ENCODE measurements around the gene SEPTIN12. TPM values are rescaled to one million over a fixed set of nuclear protein-coding genes. Genes with fewer than 3 reads are reported as not detected.

SEPTIN12 gene
- total RNA-seq, 1 experiment from 2014 or later, result not detected

DNA sequence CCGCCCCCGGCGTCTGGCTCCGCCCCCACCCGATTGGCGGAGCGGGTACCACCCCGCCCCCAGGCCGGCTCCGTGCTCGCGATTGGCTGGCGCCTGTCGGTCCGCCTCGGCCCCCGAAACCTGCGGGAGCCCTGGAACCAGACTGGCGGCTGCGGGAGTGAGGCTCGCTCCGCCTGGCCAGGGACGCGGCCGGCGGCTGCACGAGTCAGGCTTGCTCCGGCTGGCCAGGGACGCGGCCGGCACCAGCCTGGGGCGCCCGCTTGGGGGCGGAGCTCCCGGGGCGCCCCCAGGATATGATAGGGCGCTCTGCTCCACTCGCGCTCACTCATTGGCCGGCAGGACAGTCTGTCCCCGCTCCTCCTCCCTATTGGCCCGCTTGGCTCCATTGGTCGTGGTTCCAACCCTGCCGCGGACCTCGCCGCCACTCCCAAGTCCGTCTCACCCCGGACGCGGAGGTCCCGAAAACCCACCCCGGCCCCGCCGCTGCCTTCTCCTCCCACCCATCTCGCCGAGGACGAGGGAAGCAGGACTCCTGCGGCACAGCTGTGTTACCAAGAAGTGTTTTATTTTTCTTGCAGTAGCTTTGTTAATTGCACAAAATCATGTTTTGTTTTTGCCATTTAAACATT is 14.6 kb upstream of the SEPTIN12 start (continued):
- TF ChIP-seq FOXP1 (CRISPR knock-in tag; IDR thresholded peaks at IDR 0.05; ENCODE audit: borderline replicate concordance) (0 out of 2 replicates have a peak, but pooled peaks have one; percentile 8), TCF7 (CRISPR knock-in tag; IDR thresholded peaks at IDR 0.05; ENCODE audit: low read depth) (no peak), CREB1 (CRISPR knock-in tag; IDR thresholded peaks at IDR 0.05) (no peak), ATF2 (CRISPR knock-in tag; IDR thresholded peaks at IDR 0.05; ENCODE audit: borderline replicate concordance, low read depth) (no peak), MLX (CRISPR knock-in tag; IDR thresholded peaks at IDR 0.05) (no peak), ZNF121 (CRISPR knock-in tag; IDR thresholded peaks at IDR 0.05) (no peak), SP1 (CRISPR knock-in tag; conservative IDR thresholded peaks at IDR 0.05) (peak; percentile 61; the same call in 1 of the 2 replicates), NFYB (CRISPR knock-in tag; conservative IDR thresholded peaks at IDR 0.05; ENCODE audit: low read depth) (peak; percentile 93), PRDM15 (CRISPR knock-in tag; IDR thresholded peaks at IDR 0.05) (no peak), ZNF423 (CRISPR knock-in tag; IDR thresholded peaks at IDR 0.05) (no peak), NR2C2 (CRISPR knock-in tag; IDR thresholded peaks at IDR 0.05) (no peak; the same call in 1 of the 2 replicates), MXD4 (CRISPR knock-in tag; IDR thresholded peaks at IDR 0.05; ENCODE audit: borderline replicate concordance) (no peak), GTF2I (CRISPR knock-in tag; conservative IDR thresholded peaks at IDR 0.05) (no peak), FOXK1 (CRISPR knock-in tag; IDR thresholded peaks at IDR 0.05) (no peak), KAT7 (CRISPR knock-in tag; IDR thresholded peaks at IDR 0.05; ENCODE audit: borderline replicate concordance) (peak; percentile 89; the same call in 1 of the 2 replicates), ATF3 (CRISPR knock-in tag; conservative IDR thresholded peaks at IDR 0.05) (no peak), NFATC4 (CRISPR knock-in tag; IDR thresholded peaks at IDR 0.05) (no peak), NFE2L1 (CRISPR knock-in tag; IDR thresholded peaks at IDR 0.05) (no peak), MYBL2 (CRISPR knock-in tag; IDR thresholded peaks at IDR 0.05) (no peak), ATF1 (CRISPR knock-in tag; IDR thresholded peaks at IDR 0.05) (no peak), CTCF (IDR thresholded peaks at IDR 0.05) (no peak), RELA (CRISPR knock-in tag; IDR thresholded peaks at IDR 0.05; ENCODE audit: borderline replicate concordance) (peak; percentile 71; the same call in 1 of the 2 replicates)
- TF ChIP-seq, protein P1, sequence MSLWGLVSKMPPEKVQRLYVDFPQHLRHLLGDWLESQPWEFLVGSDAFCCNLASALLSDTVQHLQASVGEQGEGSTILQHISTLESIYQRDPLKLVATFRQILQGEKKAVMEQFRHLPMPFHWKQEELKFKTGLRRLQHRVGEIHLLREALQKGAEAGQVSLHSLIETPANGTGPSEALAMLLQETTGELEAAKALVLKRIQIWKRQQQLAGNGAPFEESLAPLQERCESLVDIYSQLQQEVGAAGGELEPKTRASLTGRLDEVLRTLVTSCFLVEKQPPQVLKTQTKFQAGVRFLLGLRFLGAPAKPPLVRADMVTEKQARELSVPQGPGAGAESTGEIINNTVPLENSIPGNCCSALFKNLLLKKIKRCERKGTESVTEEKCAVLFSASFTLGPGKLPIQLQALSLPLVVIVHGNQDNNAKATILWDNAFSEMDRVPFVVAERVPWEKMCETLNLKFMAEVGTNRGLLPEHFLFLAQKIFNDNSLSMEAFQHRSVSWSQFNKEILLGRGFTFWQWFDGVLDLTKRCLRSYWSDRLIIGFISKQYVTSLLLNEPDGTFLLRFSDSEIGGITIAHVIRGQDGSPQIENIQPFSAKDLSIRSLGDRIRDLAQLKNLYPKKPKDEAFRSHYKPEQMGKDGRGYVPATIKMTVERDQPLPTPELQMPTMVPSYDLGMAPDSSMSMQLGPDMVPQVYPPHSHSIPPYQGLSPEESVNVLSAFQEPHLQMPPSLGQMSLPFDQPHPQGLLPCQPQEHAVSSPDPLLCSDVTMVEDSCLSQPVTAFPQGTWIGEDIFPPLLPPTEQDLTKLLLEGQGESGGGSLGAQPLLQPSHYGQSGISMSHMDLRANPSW (CRISPR knock-in tag; conservative IDR thresholded peaks at IDR 0.05; ENCODE audit: low read depth), result no peak
- TF ChIP-seq, protein P2, sequence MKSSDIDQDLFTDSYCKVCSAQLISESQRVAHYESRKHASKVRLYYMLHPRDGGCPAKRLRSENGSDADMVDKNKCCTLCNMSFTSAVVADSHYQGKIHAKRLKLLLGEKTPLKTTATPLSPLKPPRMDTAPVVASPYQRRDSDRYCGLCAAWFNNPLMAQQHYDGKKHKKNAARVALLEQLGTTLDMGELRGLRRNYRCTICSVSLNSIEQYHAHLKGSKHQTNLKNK (CRISPR knock-in tag; IDR thresholded peaks at IDR 0.05), result no peak
- TF ChIP-seq, protein P3, sequence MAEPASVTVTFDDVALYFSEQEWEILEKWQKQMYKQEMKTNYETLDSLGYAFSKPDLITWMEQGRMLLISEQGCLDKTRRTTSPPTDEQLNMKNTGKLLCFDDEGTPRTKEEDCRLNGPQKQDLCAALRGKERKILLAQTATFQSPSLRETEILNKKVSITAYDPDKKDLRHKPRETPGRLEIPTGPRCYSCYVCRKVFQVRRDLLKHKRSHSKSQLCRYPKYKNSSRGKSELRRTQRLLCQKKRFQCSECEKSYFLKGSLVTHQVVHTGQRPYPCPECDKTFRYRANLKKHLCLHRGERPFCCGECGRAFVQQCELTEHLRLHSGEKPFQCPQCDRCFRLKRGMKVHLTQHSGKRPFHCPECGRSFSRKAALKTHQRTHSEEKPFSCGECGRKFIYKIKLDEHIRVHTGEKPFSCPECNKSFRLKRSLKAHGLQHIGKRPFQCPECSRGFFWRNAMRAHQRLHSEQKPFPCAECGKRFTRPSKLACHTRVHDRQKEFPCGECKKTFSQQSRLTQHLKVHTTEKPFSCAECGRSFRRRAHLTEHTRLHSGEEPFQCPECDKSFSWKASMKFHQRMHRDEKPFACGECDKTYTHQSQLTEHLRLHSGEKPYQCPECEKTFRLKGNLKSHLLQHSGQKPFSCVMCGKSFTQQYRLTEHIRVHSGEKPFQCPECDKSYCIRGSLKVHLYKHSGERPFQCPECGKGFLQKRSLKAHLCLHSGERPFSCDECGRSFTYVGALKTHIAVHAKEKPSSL (CRISPR knock-in tag; conservative IDR thresholded peaks at IDR 0.05), result no peak
